ENCODE results near the gene ABHD12B. TPM values are rescaled to one million over a fixed set of nuclear protein-coding genes. Genes with fewer than 3 reads are reported as not detected.

The ABHD12B gene
- total RNA-seq, 2 donors from 2014 or later: 0.83 TPM; not detected in 1

- H3K27me3 ChIP-seq: no peaks in the 10 kb centered on the region
- TF ChIP-seq CTCF (IDR thresholded peaks at IDR 0.05): no peak
- no peak overlapping the region for H3K27ac ChIP-seq
- DNase-seq (ENCODE audit: low spot score): no peak
- no peaks in the 10 kb centered on the region for H3K9me3 ChIP-seq
- no peak overlapping the region for H3K4me3 ChIP-seq
- H3K4me1 ChIP-seq: peaks cover 0 to 60% of the 10 kb centered on the region in 2 donors
- no peaks in the 10 kb centered on the region for H3K36me3 ChIP-seq
These were observed 45.2 kb upstream of the ABHD12B start for GRCh38 chr14:50826681-50827080.

GRCh38 chr14:50828721-50829488 is 42.9 kb upstream of the ABHD12B start:
- no peak for DNase-seq (ENCODE audit: low spot score)
- H3K4me1 ChIP-seq: peaks cover 0 to 42% of the 10 kb centered on the region in 2 donors
- H3K27me3 ChIP-seq: no peaks in the 10 kb centered on the region
- H3K9me3 ChIP-seq: no peaks in the 10 kb centered on the region
- peak overlapping the region; percentile 83 to 96 for H3K27ac ChIP-seq
- H3K4me3 ChIP-seq: peak overlapping the region; percentile 85 to 90
- TF ChIP-seq CTCF (IDR thresholded peaks at IDR 0.05): no peak
- H3K36me3 ChIP-seq: no peaks in the 10 kb centered on the region

- Histone ChIP-seq H3K9me3 (no peaks in the 10 kb centered on the region), H3K27ac (peak overlapping the region; percentile 83 to 96), H3K4me3 (peak overlapping the region; percentile 85 to 90), H3K36me3 (no peaks in the 10 kb centered on the region), H3K4me1 (peaks cover 0 to 37% of the 10 kb centered on the region in 2 donors), H3K27me3 (no peaks in the 10 kb centered on the region)
- no peak for TF ChIP-seq CTCF (IDR thresholded peaks at IDR 0.05)
- DNase-seq (ENCODE audit: low spot score): no peak
These were observed 42.3 kb upstream of the ABHD12B start for GRCh38 chr14:50829489-50830043.

GRCh38 chr14:50830044-50830931 is 41.6 kb upstream of the ABHD12B start:
- no peak for TF ChIP-seq CTCF (IDR thresholded peaks at IDR 0.05)
- Histone ChIP-seq H3K27me3 (no peaks in the 10 kb centered on the region), H3K4me1 (peaks cover 0 to 36% of the 10 kb centered on the region in 2 donors), H3K9me3 (no peaks in the 10 kb centered on the region), H3K27ac (peak overlapping the region; percentile 83 to 96), H3K36me3 (no peaks in the 10 kb centered on the region), H3K4me3 (peak overlapping the region; percentile 85 to 90)
- peak; percentile 67 for DNase-seq (ENCODE audit: low spot score)

- TF ChIP-seq CTCF (IDR thresholded peaks at IDR 0.05): no peak
- H3K27me3 ChIP-seq: no peaks in the 10 kb centered on the region
- peak; percentile 60 for DNase-seq (ENCODE audit: low spot score)
These were observed 40.7 kb upstream of the ABHD12B start, which contains the start of gene NIN for GRCh38 chr14:50830932-50831725. Gene NIN (minus strand): TSS chr14:50831162. CDS start chr14:50822056, 9,106 bp downstream.

More at GRCh38 chr14:50830932-50831725, 40.7 kb upstream of the ABHD12B start, which contains the start of gene NIN:
- no peaks in the 10 kb centered on the region for H3K9me3 ChIP-seq
- peak within 1 kb of the TSS; percentile 83 to 96 for H3K27ac ChIP-seq
- peak within 1 kb of the TSS; percentile 85 to 90 for H3K4me3 ChIP-seq
- peaks cover 0 to 36% of the 10 kb centered on the region in 2 donors for H3K4me1 ChIP-seq
- no peaks in the 10 kb centered on the region for H3K36me3 ChIP-seq
